IPS-18a (cell line): ENCODE measurements around the gene TNNI3K.

Experiments used
- H3K27ac ChIP-seq: one replicate; pipeline ENCODE4 v1.5.1; 2013; ENCODE audit warnings: low read length
- H3K27me3 ChIP-seq: one replicate; pipeline ENCODE4 v1.6.1; 2013; ENCODE audit warnings: mild to moderate bottlenecking, low read length; ENCODE audit not compliant: control insufficient read depth, insufficient read depth
- H3K36me3 ChIP-seq: one replicate; pipeline ENCODE4 v1.6.1; 2013; ENCODE audit warnings: low read depth, low read length; ENCODE audit not compliant: control insufficient read depth
- H3K4me1 ChIP-seq: one replicate; pipeline ENCODE4 v1.6.1; 2013; ENCODE audit warnings: low read depth, low read length; ENCODE audit not compliant: control insufficient read depth
- H3K4me3 ChIP-seq: one replicate; pipeline ENCODE4 v1.5.1; 2013; ENCODE audit warnings: low read length
- H3K9ac ChIP-seq: one replicate; pipeline ENCODE4 v1.6.1; 2013; ENCODE audit warnings: mild to moderate bottlenecking, low read length, moderate library complexity
- H3K9me3 ChIP-seq: one replicate; pipeline ENCODE4 v1.6.1; 2013; ENCODE audit warnings: low read depth, low read length; ENCODE audit not compliant: control insufficient read depth

The TNNI3K gene

DNA sequence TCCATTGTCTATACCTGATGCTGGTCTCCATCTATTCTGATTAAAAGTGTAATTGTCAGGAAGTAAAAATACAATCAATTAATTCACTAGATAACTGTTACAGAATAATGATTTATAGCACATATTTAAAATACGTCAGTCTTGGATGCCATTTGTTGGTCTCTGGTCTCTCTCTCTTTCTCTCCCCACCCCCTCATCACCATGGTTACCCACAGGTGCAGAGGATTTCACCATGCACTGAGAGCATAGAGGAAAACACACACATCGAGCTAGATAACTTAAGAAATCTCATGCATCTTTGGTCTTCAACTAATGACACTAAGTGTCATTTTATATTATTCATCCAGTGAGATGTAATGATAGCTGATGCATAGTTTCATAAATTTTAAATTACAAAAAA lies 243.8 kb downstream of the TNNI3K start:
- no peaks in the 10 kb centered on the region for H3K9me3 ChIP-seq
- H3K36me3 ChIP-seq: no peaks in the 10 kb centered on the region
- H3K27ac ChIP-seq: no peak overlapping the region
- H3K4me3 ChIP-seq: no peak overlapping the region
- no peaks in the 10 kb centered on the region for H3K27me3 ChIP-seq
- no peak overlapping the region for H3K9ac ChIP-seq
- no peaks in the 10 kb centered on the region for H3K4me1 ChIP-seq

DNA sequence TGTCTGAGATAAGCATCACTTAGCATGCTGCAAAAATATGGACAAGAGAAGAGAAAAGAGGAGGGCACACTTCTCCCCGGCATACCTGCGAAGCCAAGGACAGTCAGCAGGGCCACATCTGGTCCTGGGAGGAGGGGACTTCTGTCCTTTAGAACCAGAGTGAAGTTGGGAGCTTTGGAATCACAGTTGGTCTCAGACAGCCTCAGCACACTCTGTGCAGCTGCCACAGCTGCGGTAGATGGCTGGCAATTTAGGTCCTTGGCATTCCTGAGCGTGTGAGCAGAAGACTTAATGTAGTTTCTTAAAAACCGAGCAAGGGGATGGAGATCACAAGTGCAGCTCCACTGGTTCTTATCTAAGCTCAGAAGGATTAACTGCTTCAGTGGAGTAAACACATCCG lies 244.9 kb downstream of the TNNI3K start:
- H3K9ac ChIP-seq: no peak overlapping the region
- H3K27me3 ChIP-seq: no peaks in the 10 kb centered on the region
- H3K36me3 ChIP-seq: no peaks in the 10 kb centered on the region
- no peaks in the 10 kb centered on the region for H3K9me3 ChIP-seq
- H3K4me3 ChIP-seq: no peak overlapping the region
- H3K4me1 ChIP-seq: no peaks in the 10 kb centered on the region
- H3K27ac ChIP-seq: no peak overlapping the region

DNA sequence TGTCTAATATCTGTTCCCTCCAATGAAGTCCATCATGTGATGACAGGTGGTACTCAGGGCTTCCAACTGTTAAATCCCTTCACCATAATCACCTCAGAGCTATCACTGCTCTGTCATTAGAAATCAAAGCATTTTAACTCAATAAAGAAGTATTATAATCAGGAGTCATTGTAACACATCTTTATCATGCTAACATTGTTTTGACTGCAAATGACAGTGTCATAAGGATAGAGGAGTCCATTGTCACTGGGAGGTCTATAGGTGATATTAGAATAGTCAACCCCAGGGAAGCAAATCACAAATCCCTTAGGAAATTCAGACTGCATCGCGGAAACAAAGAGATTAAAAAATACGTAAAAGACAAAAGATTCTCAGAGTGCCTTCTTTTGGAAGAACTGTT lies 246.4 kb downstream of the TNNI3K start:
- no peak overlapping the region for H3K9ac ChIP-seq
- no peaks in the 10 kb centered on the region for H3K4me1 ChIP-seq
- H3K36me3 ChIP-seq: no peaks in the 10 kb centered on the region
- H3K27ac ChIP-seq: no peak overlapping the region
- no peaks in the 10 kb centered on the region for H3K9me3 ChIP-seq
- no peak overlapping the region for H3K4me3 ChIP-seq
- no peaks in the 10 kb centered on the region for H3K27me3 ChIP-seq

DNA sequence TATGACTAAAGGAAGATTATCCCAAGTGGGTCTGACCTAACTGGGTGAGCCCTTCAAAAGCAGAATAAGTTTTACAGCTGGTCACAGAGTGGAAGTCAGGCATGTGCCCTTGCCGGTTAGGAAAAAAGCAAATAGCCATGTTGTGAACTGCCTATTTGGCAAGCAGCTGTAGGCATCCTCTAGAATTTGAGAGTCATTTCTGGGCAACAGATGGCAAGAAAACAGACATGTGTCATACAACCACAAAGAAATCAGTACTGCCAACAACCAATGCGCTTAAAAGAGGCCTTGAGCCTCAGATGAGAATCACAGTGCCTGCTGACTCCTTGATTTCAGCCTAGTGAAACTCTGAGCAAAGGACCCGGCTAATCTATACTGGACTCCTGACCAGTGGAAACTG lies 250.4 kb downstream of the TNNI3K start:
- Histone ChIP-seq H3K27ac (no peak overlapping the region), H3K9ac (no peak overlapping the region), H3K27me3 (no peaks in the 10 kb centered on the region), H3K9me3 (no peaks in the 10 kb centered on the region), H3K36me3 (no peaks in the 10 kb centered on the region), H3K4me1 (peaks cover 12% of the 10 kb centered on the region), H3K4me3 (no peak overlapping the region)

DNA sequence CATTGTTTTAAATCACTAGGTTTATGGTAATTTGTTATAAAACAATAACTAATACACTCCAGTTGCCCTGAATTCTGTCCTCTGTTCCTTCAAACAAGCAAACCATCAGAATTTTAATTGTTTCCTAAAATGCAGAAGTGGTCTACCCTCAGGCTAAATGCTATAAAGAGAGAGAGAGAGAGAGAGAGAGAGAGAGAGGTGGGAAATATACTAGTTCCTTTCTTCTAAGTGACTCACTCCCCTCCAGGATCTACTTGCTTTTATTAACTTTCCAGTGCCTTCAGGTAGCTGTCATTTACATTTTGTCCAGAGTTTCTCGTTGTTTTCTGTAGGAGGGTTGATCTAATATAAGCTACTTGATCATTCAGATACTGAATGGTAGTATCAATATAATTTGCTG lies 250.8 kb downstream of the TNNI3K start:
- no peaks in the 10 kb centered on the region for H3K27me3 ChIP-seq
- no peaks in the 10 kb centered on the region for H3K9me3 ChIP-seq
- no peak overlapping the region for H3K27ac ChIP-seq
- peaks cover 12% of the 10 kb centered on the region for H3K4me1 ChIP-seq
- no peak overlapping the region for H3K4me3 ChIP-seq
- no peak overlapping the region for H3K9ac ChIP-seq
- no peaks in the 10 kb centered on the region for H3K36me3 ChIP-seq

DNA sequence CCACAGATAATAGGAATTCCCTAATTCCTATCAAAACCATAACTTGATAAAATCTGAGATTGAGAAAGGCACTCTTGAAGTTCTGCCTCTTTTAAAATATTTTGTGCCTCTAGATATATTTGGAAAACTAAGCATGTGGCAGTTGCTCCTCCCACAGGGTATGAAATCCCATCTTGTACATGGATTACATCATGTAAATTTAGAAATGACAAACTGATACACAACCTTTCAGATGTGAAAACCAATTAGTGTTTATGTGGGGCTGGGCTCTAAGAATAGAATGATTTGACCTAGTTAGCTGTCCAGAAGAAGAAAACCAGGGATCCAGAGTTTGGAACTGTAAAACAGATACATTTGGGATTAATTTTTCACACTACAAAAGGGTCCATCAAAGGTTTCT lies 261.5 kb downstream of the TNNI3K start:
- Histone ChIP-seq H3K9ac (no peak overlapping the region), H3K9me3 (no peaks in the 10 kb centered on the region), H3K27me3 (no peaks in the 10 kb centered on the region), H3K27ac (no peak overlapping the region), H3K4me3 (no peak overlapping the region), H3K36me3 (no peaks in the 10 kb centered on the region), H3K4me1 (peaks cover 4% of the 10 kb centered on the region)

DNA sequence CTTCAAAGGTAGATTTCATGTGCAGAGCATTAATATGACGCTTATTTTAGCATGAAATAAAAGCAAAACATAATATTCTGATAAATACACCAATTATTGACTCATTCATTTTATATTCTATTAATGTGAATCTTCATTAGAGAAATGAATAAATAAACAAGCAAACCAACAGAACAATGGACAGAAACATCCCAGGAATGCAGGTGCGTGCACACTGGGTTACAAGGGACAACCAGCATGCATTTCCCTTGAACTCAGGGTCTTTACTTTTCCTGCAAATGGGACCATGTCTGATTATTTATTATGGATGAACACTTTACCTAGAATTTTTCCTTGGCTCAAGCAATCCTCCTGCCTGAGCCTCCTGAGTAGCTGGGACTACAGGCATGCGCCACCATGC lies 263.7 kb downstream of the TNNI3K start:
- Histone ChIP-seq H3K36me3 (no peaks in the 10 kb centered on the region), H3K9me3 (no peaks in the 10 kb centered on the region), H3K27me3 (no peaks in the 10 kb centered on the region), H3K9ac (no peak overlapping the region), H3K27ac (no peak overlapping the region), H3K4me1 (peaks cover 2% of the 10 kb centered on the region), H3K4me3 (no peak overlapping the region)

DNA sequence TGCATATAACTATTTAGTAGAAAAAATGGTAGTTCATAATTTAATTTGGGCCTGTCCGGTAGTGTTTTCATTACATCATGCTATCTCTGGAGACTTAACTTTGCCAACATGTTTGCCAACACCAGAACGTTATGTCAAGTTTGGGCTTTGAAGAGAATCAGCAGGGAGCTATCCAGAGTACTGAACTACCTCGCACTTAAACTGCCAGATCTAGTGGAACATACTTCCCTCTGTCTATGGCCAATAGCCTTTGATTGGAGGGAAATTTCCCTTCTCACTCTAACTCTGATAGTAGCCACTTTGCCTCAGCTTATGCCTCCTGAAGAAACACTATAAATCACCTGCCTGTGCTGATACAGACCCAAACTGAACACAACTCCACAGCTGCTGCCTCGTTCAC lies 267.2 kb downstream of the TNNI3K start:
- Histone ChIP-seq H3K4me1 (peaks cover 26% of the 10 kb centered on the region), H3K27me3 (no peaks in the 10 kb centered on the region), H3K27ac (no peak overlapping the region), H3K4me3 (no peak overlapping the region), H3K9ac (no peak overlapping the region), H3K36me3 (no peaks in the 10 kb centered on the region), H3K9me3 (no peaks in the 10 kb centered on the region)

DNA sequence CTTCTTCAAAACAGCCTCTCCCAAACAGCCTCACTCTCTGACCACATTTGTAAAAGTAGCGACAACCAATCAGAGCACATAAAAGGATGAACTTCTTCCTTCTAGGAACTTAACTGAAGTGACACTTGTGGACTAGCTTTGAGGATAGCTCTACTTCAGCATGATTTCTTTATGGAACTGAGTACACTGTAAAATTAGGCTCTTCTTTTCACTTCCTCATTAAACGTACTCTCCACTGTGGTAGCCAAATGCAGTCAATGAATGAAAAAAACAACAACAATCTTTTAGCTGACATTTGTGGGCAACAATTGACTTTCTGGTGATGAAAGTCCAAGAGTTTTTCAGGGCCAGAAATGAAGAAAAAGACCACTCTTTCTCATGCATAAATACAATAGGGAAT lies 267.7 kb downstream of the TNNI3K start:
- peaks cover 26% of the 10 kb centered on the region for H3K4me1 ChIP-seq
- no peak overlapping the region for H3K27ac ChIP-seq
- H3K4me3 ChIP-seq: no peak overlapping the region
- no peaks in the 10 kb centered on the region for H3K27me3 ChIP-seq
- no peak overlapping the region for H3K9ac ChIP-seq
- no peaks in the 10 kb centered on the region for H3K9me3 ChIP-seq
- no peaks in the 10 kb centered on the region for H3K36me3 ChIP-seq

DNA sequence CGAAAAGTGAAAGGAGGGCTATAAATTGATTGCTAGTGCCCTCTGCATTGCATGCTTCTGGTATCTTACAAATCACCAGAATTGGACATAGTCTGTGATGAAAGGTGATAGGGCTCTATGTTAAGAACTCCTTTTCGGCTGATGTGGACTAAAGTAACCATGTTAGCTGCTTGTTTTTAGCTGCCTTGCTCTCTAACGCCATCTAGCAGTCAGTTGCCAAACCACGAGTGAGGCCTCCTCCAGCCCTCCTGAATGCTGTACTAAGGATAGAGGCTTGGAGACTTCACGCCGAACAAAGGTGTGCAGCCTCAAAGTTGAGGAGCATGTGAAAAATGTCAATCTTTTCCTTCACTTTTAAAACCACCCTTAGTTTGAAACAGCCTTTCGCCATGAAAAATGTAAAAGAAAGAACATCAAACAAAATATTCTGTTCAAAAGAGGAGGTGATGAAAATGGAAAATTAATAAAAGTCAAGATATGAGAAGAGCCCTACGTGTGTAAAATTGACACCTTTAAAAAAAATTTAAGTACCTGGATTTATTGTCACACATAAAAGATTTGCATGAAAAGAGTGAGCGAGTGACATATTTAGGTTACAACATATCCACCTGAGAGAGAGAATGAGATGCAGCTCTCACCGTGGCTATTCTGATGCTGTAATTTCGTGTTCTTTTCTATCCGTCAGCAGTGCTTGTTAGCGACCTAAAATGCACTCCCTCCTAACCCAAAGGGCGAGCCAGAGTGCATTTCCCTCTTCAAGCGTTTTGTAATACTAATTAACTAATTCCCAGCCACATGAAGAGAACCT lies 269.1 kb downstream of the TNNI3K start:
- Histone ChIP-seq H3K4me1 (peaks cover 26% of the 10 kb centered on the region), H3K9ac (no peak overlapping the region), H3K9me3 (no peaks in the 10 kb centered on the region), H3K27ac (no peak overlapping the region), H3K36me3 (no peaks in the 10 kb centered on the region), H3K4me3 (no peak overlapping the region), H3K27me3 (no peaks in the 10 kb centered on the region)

DNA sequence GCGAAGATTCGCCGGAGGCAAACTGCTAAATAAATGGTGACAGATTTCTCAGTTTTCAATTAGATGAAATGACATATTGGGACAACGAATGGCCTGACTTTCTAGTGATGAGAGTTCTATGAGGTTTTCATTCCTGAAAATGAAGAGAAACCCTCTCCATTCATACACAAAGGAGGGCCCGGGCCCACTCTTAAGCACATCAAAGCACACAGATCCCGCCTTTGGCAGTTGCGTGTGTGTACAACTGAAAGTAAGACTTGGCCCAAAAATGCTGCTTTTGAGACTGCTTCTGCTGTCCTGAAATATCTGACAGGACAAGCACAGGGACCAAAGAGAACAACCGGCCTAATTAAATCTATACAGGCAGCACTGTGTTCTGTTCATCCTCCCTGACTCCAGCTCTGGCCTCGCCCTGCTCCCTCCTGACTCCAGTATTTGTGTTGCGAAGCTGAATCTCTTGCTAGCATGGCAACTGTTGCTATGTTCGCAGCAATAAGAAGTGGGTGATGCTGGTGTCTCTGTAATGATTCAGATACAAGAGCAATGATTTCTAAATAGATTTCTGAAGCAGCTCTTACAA lies 269.8 kb downstream of the TNNI3K start:
- H3K9ac ChIP-seq: no peak overlapping the region
- H3K4me1 ChIP-seq: peaks cover 26% of the 10 kb centered on the region
- H3K9me3 ChIP-seq: no peaks in the 10 kb centered on the region
- H3K27me3 ChIP-seq: no peaks in the 10 kb centered on the region
- H3K36me3 ChIP-seq: no peaks in the 10 kb centered on the region
- peak overlapping the region; percentile 10 for H3K27ac ChIP-seq
- no peak overlapping the region for H3K4me3 ChIP-seq
